NCI-H1694 treated with DMSO at 0.1 percent for 48 hours (cell line): ENCODE data around the gene TBC1D3B.
"Not testable (repeated sequence)": the region's sequence is repeated elsewhere in the genome, so short reads cannot be mapped to it uniquely, and the experiment has no call there.

Source experiments
- DNase-seq: peaks from one replicate; lab custom pipeline; 2025; lab: John Stamatoyannopoulos, UW

The TBC1D3B gene

GRCh38 chr17:36128411-36128978 lies 47.9 kb downstream of the TBC1D3B start:
- DNase-seq: no peak

- DNase-seq: no peak
Measured at GRCh38 chr17:36127911-36128310, 48.5 kb downstream of the TBC1D3B start.

- no peak for DNase-seq
Measured at GRCh38 chr17:36127199-36127893, 49.1 kb downstream of the TBC1D3B start.

GRCh38 chr17:36124879-36125824 lies 51.3 kb downstream of the TBC1D3B start:
- DNase-seq: no peak

GRCh38 chr17:36123431-36123830 lies 53.0 kb downstream of the TBC1D3B start:
- DNase-seq: no peak

GRCh38 chr17:36121099-36121498 lies 55.3 kb downstream of the TBC1D3B start:
- not testable (repeated sequence) for DNase-seq

GRCh38 chr17:36120221-36120620 lies 56.2 kb downstream of the TBC1D3B start:
- no peak for DNase-seq

GRCh38 chr17:36118477-36119353 lies 57.7 kb downstream of the TBC1D3B start:
- no peak for DNase-seq

GRCh38 chr17:36117505-36118382 lies 58.7 kb downstream of the TBC1D3B start:
- no peak for DNase-seq
